WTC11 (cell line): Measurements from ENCODE around the gene GPR18.

ENCODE experiments used
- CREB1 ChIP-seq: sonication (generic); formaldehyde crosslinking; IDR thresholded peaks from 2 replicates; pipeline ENCODE4 v1.8.0; 2023; ENCODE audit warnings: mild to moderate bottlenecking, missing genetic modification reagents
- FOXJ3 ChIP-seq: sonication (generic); formaldehyde crosslinking; IDR thresholded peaks from 2 replicates; pipeline ENCODE4 v1.9.0; 2021; ENCODE audit warnings: missing genetic modification reagents, mild to moderate bottlenecking, borderline replicate concordance
- FOXK1 ChIP-seq: sonication (generic); formaldehyde crosslinking; IDR thresholded peaks from 2 replicates; pipeline ENCODE4 v1.8.0; 2022; ENCODE audit warnings: mild to moderate bottlenecking, moderate library complexity, missing genetic modification reagents
- FOXP1 ChIP-seq: sonication (generic); formaldehyde crosslinking; IDR thresholded peaks from 2 replicates; pipeline ENCODE4 v1.8.0; 2022; ENCODE audit warnings: missing genetic modification reagents, mild to moderate bottlenecking, moderate library complexity, borderline replicate concordance
- MLX ChIP-seq: sonication (generic); formaldehyde crosslinking; IDR thresholded peaks from 2 replicates; pipeline ENCODE4 v1.8.1; 2023; ENCODE audit warnings: mild to moderate bottlenecking, missing genetic modification reagents, moderate library complexity
- NFYB ChIP-seq: sonication (generic); formaldehyde crosslinking; conservative IDR thresholded peaks from 2 replicates; pipeline ENCODE4 v1.8.0; 2022; ENCODE audit warnings: low read depth, missing genetic modification reagents
- NR3C1 ChIP-seq: sonication (generic); formaldehyde crosslinking; conservative IDR thresholded peaks from 2 replicates; pipeline ENCODE4 v1.8.1; 2023; ENCODE audit warnings: low read depth, mild to moderate bottlenecking, missing genetic modification reagents
- USF2 ChIP-seq: sonication (generic); formaldehyde crosslinking; IDR thresholded peaks from 2 replicates; pipeline ENCODE4 v1.8.1; 2023; ENCODE audit warnings: mild to moderate bottlenecking, missing genetic modification reagents, moderate library complexity
- ZNF121 ChIP-seq: sonication (generic); formaldehyde crosslinking; IDR thresholded peaks from 2 replicates; pipeline ENCODE4 v1.8.0; 2023; ENCODE audit warnings: missing genetic modification reagents
- ZNF416 ChIP-seq: fragments of 250-450 bp; sonication (Bioruptor Pico); IDR thresholded peaks from 2 replicates; pipeline ENCODE4 v1.9.0; 2021; ENCODE audit warnings: mild to moderate bottlenecking, inconsistent platforms
- TF ChIP-seq, protein P1 (sequence below): fragments of 200-600 bp; IDR thresholded peaks from 2 replicates; pipeline ENCODE4 v1.8.0; 2022; ENCODE audit warnings: antibody characterized with exemption
- TF ChIP-seq, protein P2 (sequence below): sonication (generic); formaldehyde crosslinking; IDR thresholded peaks from 2 replicates; pipeline ENCODE4 v1.8.1; 2022; ENCODE audit warnings: mild to moderate bottlenecking, missing genetic modification reagents, moderate library complexity, borderline replicate concordance
- TF ChIP-seq, protein P3 (sequence below): sonication (generic); formaldehyde crosslinking; IDR thresholded peaks from 2 replicates; pipeline ENCODE4 v1.8.0; 2022; ENCODE audit warnings: mild to moderate bottlenecking, missing genetic modification reagents

- TF ChIP-seq MLX (CRISPR knock-in tag), result no peak
- no peak for TF ChIP-seq ZNF416 (CRISPR knock-in tag)
- TF ChIP-seq, protein P1, sequence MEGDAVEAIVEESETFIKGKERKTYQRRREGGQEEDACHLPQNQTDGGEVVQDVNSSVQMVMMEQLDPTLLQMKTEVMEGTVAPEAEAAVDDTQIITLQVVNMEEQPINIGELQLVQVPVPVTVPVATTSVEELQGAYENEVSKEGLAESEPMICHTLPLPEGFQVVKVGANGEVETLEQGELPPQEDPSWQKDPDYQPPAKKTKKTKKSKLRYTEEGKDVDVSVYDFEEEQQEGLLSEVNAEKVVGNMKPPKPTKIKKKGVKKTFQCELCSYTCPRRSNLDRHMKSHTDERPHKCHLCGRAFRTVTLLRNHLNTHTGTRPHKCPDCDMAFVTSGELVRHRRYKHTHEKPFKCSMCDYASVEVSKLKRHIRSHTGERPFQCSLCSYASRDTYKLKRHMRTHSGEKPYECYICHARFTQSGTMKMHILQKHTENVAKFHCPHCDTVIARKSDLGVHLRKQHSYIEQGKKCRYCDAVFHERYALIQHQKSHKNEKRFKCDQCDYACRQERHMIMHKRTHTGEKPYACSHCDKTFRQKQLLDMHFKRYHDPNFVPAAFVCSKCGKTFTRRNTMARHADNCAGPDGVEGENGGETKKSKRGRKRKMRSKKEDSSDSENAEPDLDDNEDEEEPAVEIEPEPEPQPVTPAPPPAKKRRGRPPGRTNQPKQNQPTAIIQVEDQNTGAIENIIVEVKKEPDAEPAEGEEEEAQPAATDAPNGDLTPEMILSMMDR, result no peak
- TF ChIP-seq, protein P2, sequence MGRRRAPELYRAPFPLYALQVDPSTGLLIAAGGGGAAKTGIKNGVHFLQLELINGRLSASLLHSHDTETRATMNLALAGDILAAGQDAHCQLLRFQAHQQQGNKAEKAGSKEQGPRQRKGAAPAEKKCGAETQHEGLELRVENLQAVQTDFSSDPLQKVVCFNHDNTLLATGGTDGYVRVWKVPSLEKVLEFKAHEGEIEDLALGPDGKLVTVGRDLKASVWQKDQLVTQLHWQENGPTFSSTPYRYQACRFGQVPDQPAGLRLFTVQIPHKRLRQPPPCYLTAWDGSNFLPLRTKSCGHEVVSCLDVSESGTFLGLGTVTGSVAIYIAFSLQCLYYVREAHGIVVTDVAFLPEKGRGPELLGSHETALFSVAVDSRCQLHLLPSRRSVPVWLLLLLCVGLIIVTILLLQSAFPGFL (CRISPR knock-in tag), result no peak
- no peak for TF ChIP-seq NR3C1 (CRISPR knock-in tag)
- no peak for TF ChIP-seq FOXP1
- TF ChIP-seq NFYB (CRISPR knock-in tag), result no peak
- TF ChIP-seq USF2 (CRISPR knock-in tag), result no peak
- no peak for TF ChIP-seq FOXJ3 (CRISPR knock-in tag)
- TF ChIP-seq ZNF121 (CRISPR knock-in tag), result no peak
- TF ChIP-seq, protein P3, sequence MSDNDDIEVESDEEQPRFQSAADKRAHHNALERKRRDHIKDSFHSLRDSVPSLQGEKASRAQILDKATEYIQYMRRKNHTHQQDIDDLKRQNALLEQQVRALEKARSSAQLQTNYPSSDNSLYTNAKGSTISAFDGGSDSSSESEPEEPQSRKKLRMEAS (CRISPR knock-in tag), result no peak
- no peak for TF ChIP-seq FOXK1 (CRISPR knock-in tag)
- TF ChIP-seq CREB1, result no peak
These were observed 12.1 kb downstream of the GPR18 start for GRCh38 chr13:99246100-99246499.
